ENCODE data around the gene TPK1. TPM values are rescaled to one million over a fixed set of nuclear protein-coding genes. Genes with fewer than 3 reads are reported as not detected.
"Not testable (repeated sequence)": the region's sequence is repeated elsewhere in the genome, so short reads cannot be mapped to it uniquely, and the experiment has no call there.

TPK1 gene
- total and polyA plus RNA-seq, 2 of the 4 experiments (the other 2 are of a cell fraction): 0.38 to 1.8 TPM

- intact Hi-C loops (cut with micrococcal nuclease); H3K79me1 ChIP-seq (ENCODE audit: low read depth in 1 of 2, low read length in 2 of 2); H2AFZ ChIP-seq (replicated peaks; ENCODE audit: low read length, poor library complexity); H3K23ac ChIP-seq (ENCODE audit: low read depth, low read length); H4K8ac ChIP-seq (ENCODE audit: low read depth in 2 of 2, low read length in 2 of 2); H3K27ac ChIP-seq (ENCODE audit: insufficient read depth, low read length); ATAC-seq (ENCODE audit: low read depth); H3K36me3 ChIP-seq (ENCODE audit: control insufficient read depth, insufficient read depth, low read length); H4K91ac ChIP-seq (ENCODE audit: insufficient read depth, low read depth, low read length); H3K9ac ChIP-seq (ENCODE audit: low read depth, low read length); H3K9me3 ChIP-seq (ENCODE audit: control insufficient read depth, insufficient read depth, low read length); CTCF ChIA-PET; BruUV-seq (replicated peaks); H3K4me1 ChIP-seq (ENCODE audit: control insufficient read depth, insufficient read depth, low read length); H2BK15ac ChIP-seq (ENCODE audit: low read depth, low read length); POLR2A ChIA-PET (ENCODE audit: unreplicated experiment); H2AK5ac ChIP-seq (ENCODE audit: low read depth, low read length); H3K18ac ChIP-seq (ENCODE audit: low read depth, low read length); H3K14ac ChIP-seq (replicated peaks; ENCODE audit: low read depth, low read length); H3K4ac ChIP-seq (ENCODE audit: low read depth, low read length); in situ Hi-C loops (cut with MboI; ENCODE audit: low sequenced_read_pairs); H2BK5ac ChIP-seq (ENCODE audit: low read depth, low read length, poor library complexity, severe bottlenecking); DNase-seq; H4K20me1 ChIP-seq (ENCODE audit: insufficient read depth, low read length); H3K56ac ChIP-seq (ENCODE audit: extremely low read depth, insufficient read depth, low read length); H3K27me3 ChIP-seq (ENCODE audit: control insufficient read depth, insufficient read depth, low read length); H2BK20ac ChIP-seq (ENCODE audit: low read depth, low read length); dilution Hi-C loops (cut with HindIII; ENCODE audit: low sequenced_read_pairs, unreplicated experiment); H2BK120ac ChIP-seq (ENCODE audit: low read depth, low read length); H4K5ac ChIP-seq (ENCODE audit: low read depth, low read length); H3K9me1 ChIP-seq (ENCODE audit: insufficient read depth, low read length); H2AK9ac ChIP-seq (replicated peaks; ENCODE audit: low read depth, low read length, poor library complexity); H3K4me2 ChIP-seq (ENCODE audit: low read depth, low read length); H3K4me3 ChIP-seq (ENCODE audit: insufficient read depth, low read depth, low read length): not testable (repeated sequence)
- WGBS, 2 experiments (ENCODE audit: extremely low coverage in 2 of 2, insufficient read length in 1 of 2): no CpG with 5 or more reads among the region's 5 CpGs
These were observed 261.1 kb downstream of the TPK1 start for GRCh38 chr7:144574753-144575152.
